HG03064 (cell line): ENCODE results near the gene THRB.

Experiments
- ATAC-seq: cut with Tn5 transposase; IDR thresholded peaks from one replicate; pipeline ENCODE4 v1.9.1; 2021; ENCODE audit warnings: low read depth; ENCODE audit not compliant: unreplicated experiment

Gene THRB

GRCh38 chr3:24288496-24289236 lies 206.0 kb downstream of the THRB start:
- no peak for ATAC-seq

- ATAC-seq = no peak
Measured at GRCh38 chr3:24287755-24288450, 206.7 kb downstream of the THRB start.

GRCh38 chr3:24286405-24286804 lies 208.2 kb downstream of the THRB start:
- ATAC-seq = no peak

GRCh38 chr3:24278543-24278942 lies 216.1 kb downstream of the THRB start:
- ATAC-seq = no peak

GRCh38 chr3:24273491-24273890 lies 221.2 kb downstream of the THRB start:
- ATAC-seq = no peak

GRCh38 chr3:24272875-24273274 lies 221.8 kb downstream of the THRB start:
- no peak for ATAC-seq

- ATAC-seq = no peak
Measured at GRCh38 chr3:24272408-24272807, 222.2 kb downstream of the THRB start.

GRCh38 chr3:24271228-24271627 lies 223.4 kb downstream of the THRB start:
- no peak for ATAC-seq

- no peak for ATAC-seq
Measured at GRCh38 chr3:24270744-24271143, 223.9 kb downstream of the THRB start.

- ATAC-seq = no peak
Measured at GRCh38 chr3:24270204-24270691, 224.4 kb downstream of the THRB start.

- ATAC-seq = peak; percentile 86
Measured at GRCh38 chr3:24264748-24265158, 229.9 kb downstream of the THRB start.

- ATAC-seq = no peak
Measured at GRCh38 chr3:24264011-24264410, 230.6 kb downstream of the THRB start.

GRCh38 chr3:24263069-24263668 lies 231.5 kb downstream of the THRB start:
- no peak for ATAC-seq

- no peak for ATAC-seq
Measured at GRCh38 chr3:24261521-24261920, 233.1 kb downstream of the THRB start.

- no peak for ATAC-seq
Measured at GRCh38 chr3:24259901-24260512, 234.6 kb downstream of the THRB start.

GRCh38 chr3:24258727-24259600 lies 235.7 kb downstream of the THRB start:
- no peak for ATAC-seq

- ATAC-seq = no peak
Measured at GRCh38 chr3:24258260-24258659, 236.4 kb downstream of the THRB start.

GRCh38 chr3:24255414-24255813 lies 239.2 kb downstream of the THRB start:
- ATAC-seq = no peak

- no peak for ATAC-seq
Measured at GRCh38 chr3:24254649-24255048, 240.0 kb downstream of the THRB start.

GRCh38 chr3:24253336-24253735 lies 241.3 kb downstream of the THRB start:
- no peak for ATAC-seq
